Brain pericyte (primary cell): ENCODE data around the gene GMPR2.

Experiments used
- DNase-seq: peaks from one replicate; pipeline ENCODE4 v3.0.0-alpha.2; 2012; ENCODE audit warnings: low read depth, low spot score

The GMPR2 gene

DNA sequence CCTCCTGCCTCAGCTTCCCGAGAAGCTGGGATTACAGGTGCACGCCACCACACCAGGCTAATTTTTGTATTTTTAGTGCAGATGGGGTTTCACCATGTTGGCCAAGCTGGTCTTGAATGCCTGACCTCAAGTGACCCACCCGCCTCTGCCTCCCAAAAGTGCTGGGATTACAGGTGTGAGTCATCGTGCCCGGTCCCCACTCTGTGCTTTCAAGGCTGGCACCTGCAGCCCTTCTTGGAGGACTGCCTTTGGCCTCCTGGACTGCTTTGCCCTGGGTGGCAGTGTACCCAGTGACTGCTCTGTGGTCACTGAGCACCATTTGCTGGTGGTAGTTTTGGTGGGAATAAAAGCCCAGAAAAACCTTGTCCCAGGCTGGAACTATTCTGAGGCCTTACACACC is 54.3 kb downstream of the GMPR2 start:
- DNase-seq = no peak
